Keratinocyte (primary cell): ENCODE measurements around the gene VSIG8. TPM values are rescaled to one million over a fixed set of nuclear protein-coding genes. Genes with fewer than 3 reads are reported as not detected.

Experiments used
- DNase-seq: peaks from one replicate; pipeline ENCODE4 v3.0.0-alpha.2; 2011; ENCODE audit warnings: low read depth, missing footprints, low spot score
- FAIRE-seq: peaks from 2 replicates; lab custom pipeline; 2011; peaks lifted over from hg19 to GRCh38; lab: Jason Lieb, UNC
- H2AFZ ChIP-seq: 2 replicates; pipeline ENCODE4 v1.6.0; 2012; ENCODE audit warnings: low read length, control low read depth, inconsistent platforms; ENCODE audit not compliant: control insufficient read depth
- H3K27ac ChIP-seq: 2 replicates; pipeline ENCODE4 v1.5.1; 2011; ENCODE audit warnings: low read length; ENCODE audit not compliant: control insufficient read depth, insufficient read depth
- H3K27me3 ChIP-seq: 3 replicates; pipeline ENCODE4 v1.6.0; 2011; ENCODE audit warnings: low read length; ENCODE audit not compliant: control insufficient read depth, insufficient read depth; ENCODE audit errors: extremely low read depth
- H3K36me3 ChIP-seq, 2 experiments: 2 replicates in 1 of 2; 3 replicates in 1 of 2; pipeline ENCODE4 v1.5.1; 2011; ENCODE audit warnings: low read length in 2 of 2, mild to moderate bottlenecking in 1 of 2; ENCODE audit not compliant: control insufficient read depth in 2 of 2, insufficient read depth in 2 of 2; ENCODE audit errors: extremely low read depth in 1 of 2
- H3K4me1 ChIP-seq: 3 replicates; pipeline ENCODE4 v1.5.1; 2011; ENCODE audit warnings: low read length; ENCODE audit not compliant: control insufficient read depth, insufficient read depth; ENCODE audit errors: extremely low read depth
- H3K4me2 ChIP-seq: 3 replicates; pipeline ENCODE4 v1.6.0; 2011; ENCODE audit warnings: low read depth, low read length; ENCODE audit not compliant: control insufficient read depth, insufficient read depth; ENCODE audit errors: extremely low read depth
- H3K4me3 ChIP-seq, 3 experiments: fragments of 200-600 bp in 1 of 3; sonication (generic) in 1 of 3; 2 replicates in 2 of 3; 3 replicates in 1 of 3; pipeline ENCODE4 v1.5.1; 2011 to 2016; ENCODE audit warnings: low read length in 3 of 3, mild to moderate bottlenecking in 3 of 3, control low read depth in 2 of 3, inconsistent platforms in 1 of 3, low read depth in 1 of 3, mixed read lengths in 1 of 3, mixed run types in 1 of 3, moderate library complexity in 1 of 3; ENCODE audit not compliant: control insufficient read depth in 2 of 3, insufficient read depth in 2 of 3; ENCODE audit errors: extremely low read depth in 1 of 3
- H3K79me2 ChIP-seq: 2 replicates; pipeline ENCODE4 v1.6.0; 2012; ENCODE audit warnings: low read length; ENCODE audit not compliant: control insufficient read depth, insufficient read depth
- H3K9ac ChIP-seq: 3 replicates; pipeline ENCODE4 v1.6.0; 2011; ENCODE audit warnings: low read length; ENCODE audit not compliant: control insufficient read depth, insufficient read depth; ENCODE audit errors: extremely low read depth
- H3K9me1 ChIP-seq: 3 replicates; pipeline ENCODE4 v1.6.0; 2011; ENCODE audit warnings: low read length; ENCODE audit not compliant: control insufficient read depth, insufficient read depth; ENCODE audit errors: extremely low read depth
- H3K9me3 ChIP-seq: 2 replicates; pipeline ENCODE4 v1.5.1; 2012; ENCODE audit warnings: low read depth, low read length; ENCODE audit not compliant: control insufficient read depth
- H4K20me1 ChIP-seq: 3 replicates; pipeline ENCODE4 v1.6.0; 2011; ENCODE audit warnings: low read length; ENCODE audit not compliant: control insufficient read depth, insufficient read depth; ENCODE audit errors: extremely low read depth
- EZH2 ChIP-seq: IDR thresholded peaks from one replicate; pipeline ENCODE4 v1.6.1; 2012; ENCODE audit warnings: inconsistent platforms, mild to moderate bottlenecking, low read length, moderate library complexity
- dilution Hi-C: fragments of 300-500 bp; cut with MboI; formaldehyde crosslinking; loops from one replicate; pipeline ENCODE4 v1.7.0; 2020; ENCODE audit warnings: low sequenced_read_pairs; ENCODE audit not compliant: extremely low pct_ligation_motif_present
- polyA plus RNA-seq, 5 experiments: library from polyadenylated mRNA; depleted of rRNA in 3 of 5; stranded (reverse) in 3 of 5; stranded (forward) in 1 of 5; unstranded in 1 of 5; fragments of >200 nt; gene quantifications; 1 replicate in 1 of 5; 2 replicates in 3 of 5; 3 replicates in 1 of 5; pipeline versions ENCODE4 v1.2.1 to v1.2.3, GENCODE V29; 2011 to 2012; ENCODE audit warnings: missing spikeins in 2 of 5, low read depth in 1 of 5, low replicate concordance in 1 of 5
- TF ChIP-seq, protein P1 (sequence below), 3 experiments: IDR thresholded peaks in 1 of 3; conservative IDR thresholded peaks in 1 of 3; optimal IDR thresholded peaks in 1 of 3; 2 replicates in 2 of 3; 3 replicates in 1 of 3; pipeline versions ENCODE3 to v1.5.1; 2011; ENCODE audit warnings: low read length in 3 of 3, mild to moderate bottlenecking in 3 of 3, moderate library complexity in 2 of 3, control low read depth in 1 of 3, inconsistent platforms in 1 of 3; ENCODE audit not compliant: insufficient read depth in 2 of 3; ENCODE audit errors: extremely low read depth in 1 of 3

The VSIG8 gene
- polyA plus RNA-seq, 1 donor (not counting 4 experiments of a cell fraction or from before 2014, with no cell fraction given), result 0.56 TPM

DNA sequence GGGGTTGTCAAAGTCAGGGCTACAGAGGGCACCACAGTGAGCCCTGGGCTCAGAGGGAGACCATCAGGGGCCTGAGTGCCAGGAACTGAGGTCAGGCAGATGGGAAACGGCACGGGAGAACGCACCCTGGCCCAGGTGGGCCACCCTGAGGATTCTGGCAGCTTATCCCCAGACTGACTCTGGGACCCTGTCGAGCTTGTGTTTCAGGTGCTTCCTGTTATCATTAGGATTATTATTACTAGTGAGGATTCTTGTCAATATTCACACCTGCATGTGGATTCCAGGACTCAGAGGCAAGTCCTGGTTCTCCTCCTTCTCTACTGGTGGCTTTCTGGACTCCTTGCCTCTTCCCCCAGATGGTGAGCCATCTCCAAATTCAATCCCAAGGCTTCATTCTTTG, 15.2 kb downstream of the VSIG8 start:
- no peak for FAIRE-seq
- no peaks in the 10 kb centered on the region for H3K27me3 ChIP-seq
- H3K79me2 ChIP-seq, result no peaks in the 10 kb centered on the region
- no peak overlapping the region for H3K4me3 ChIP-seq
- no peak for TF ChIP-seq EZH2
- TF ChIP-seq, protein P1, sequence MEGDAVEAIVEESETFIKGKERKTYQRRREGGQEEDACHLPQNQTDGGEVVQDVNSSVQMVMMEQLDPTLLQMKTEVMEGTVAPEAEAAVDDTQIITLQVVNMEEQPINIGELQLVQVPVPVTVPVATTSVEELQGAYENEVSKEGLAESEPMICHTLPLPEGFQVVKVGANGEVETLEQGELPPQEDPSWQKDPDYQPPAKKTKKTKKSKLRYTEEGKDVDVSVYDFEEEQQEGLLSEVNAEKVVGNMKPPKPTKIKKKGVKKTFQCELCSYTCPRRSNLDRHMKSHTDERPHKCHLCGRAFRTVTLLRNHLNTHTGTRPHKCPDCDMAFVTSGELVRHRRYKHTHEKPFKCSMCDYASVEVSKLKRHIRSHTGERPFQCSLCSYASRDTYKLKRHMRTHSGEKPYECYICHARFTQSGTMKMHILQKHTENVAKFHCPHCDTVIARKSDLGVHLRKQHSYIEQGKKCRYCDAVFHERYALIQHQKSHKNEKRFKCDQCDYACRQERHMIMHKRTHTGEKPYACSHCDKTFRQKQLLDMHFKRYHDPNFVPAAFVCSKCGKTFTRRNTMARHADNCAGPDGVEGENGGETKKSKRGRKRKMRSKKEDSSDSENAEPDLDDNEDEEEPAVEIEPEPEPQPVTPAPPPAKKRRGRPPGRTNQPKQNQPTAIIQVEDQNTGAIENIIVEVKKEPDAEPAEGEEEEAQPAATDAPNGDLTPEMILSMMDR (optimal IDR thresholded peaks at IDR 0.05 in 1 of 3, IDR thresholded peaks at IDR 0.05 in 1 of 3, conservative IDR thresholded peaks at IDR 0.05 in 1 of 3; ENCODE audit: extremely low read depth in 1 of 3, insufficient read depth in 2 of 3, low read length in 3 of 3), result no peak
- no peaks in the 10 kb centered on the region for H3K36me3 ChIP-seq
- no peak overlapping the region for H3K9ac ChIP-seq
- no peak for DNase-seq
- no peak overlapping the region for H3K4me2 ChIP-seq
- H4K20me1 ChIP-seq, result no peaks in the 10 kb centered on the region
- no peak overlapping the region for H2AFZ ChIP-seq
- H3K27ac ChIP-seq, result no peak overlapping the region
- H3K9me3 ChIP-seq, result no peaks in the 10 kb centered on the region
- H3K4me1 ChIP-seq, result peaks cover 23% of the 10 kb centered on the region
- no peaks in the 10 kb centered on the region for H3K9me1 ChIP-seq
- dilution Hi-C loops, result no loop called here

DNA sequence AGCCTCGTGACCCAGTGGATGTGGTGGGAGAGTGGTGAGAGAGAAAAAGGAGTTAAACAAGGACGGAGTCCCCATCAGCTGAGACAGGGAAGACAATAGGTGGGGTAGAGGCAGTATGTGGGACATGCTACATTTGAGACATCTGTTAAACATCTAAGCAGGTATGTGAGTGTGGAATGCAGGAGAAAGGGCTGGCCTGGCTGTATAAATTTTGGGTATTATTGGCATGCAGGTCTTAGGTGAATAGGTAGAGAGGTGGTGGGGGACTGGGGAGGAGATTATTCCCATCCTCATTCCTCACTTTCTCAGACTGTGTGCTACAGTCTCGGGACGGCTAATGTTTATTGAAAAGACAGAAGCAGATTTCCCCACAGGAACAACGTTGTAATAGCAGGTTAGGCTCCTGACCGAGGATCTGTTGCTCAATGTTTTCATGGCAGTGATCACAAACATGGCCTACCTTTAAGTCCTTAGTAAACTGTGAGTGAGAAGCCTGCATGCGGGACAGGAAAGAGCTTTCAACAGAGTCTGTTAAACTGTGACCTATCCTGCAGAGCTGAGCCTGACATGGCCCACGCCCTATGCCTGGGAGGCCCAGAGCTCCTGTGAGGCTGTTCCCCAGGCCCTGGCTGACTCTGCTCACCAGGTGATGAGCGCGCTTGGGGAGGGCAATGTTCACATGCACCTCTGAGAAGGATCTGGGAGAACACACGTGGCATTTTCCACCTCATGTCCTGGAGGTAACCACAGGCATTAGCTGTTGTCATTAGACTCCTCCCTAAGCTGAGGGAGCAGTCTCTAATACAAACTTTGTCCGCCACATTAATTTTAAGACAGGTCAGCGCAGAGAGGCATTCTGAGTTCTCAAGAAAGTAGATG, 16.5 kb downstream of the VSIG8 start:
- H3K9ac ChIP-seq, result no peak overlapping the region
- no peaks in the 10 kb centered on the region for H4K20me1 ChIP-seq
- dilution Hi-C loops, result no loop called here
- H2AFZ ChIP-seq, result peak overlapping the region; percentile 31
- DNase-seq (no peak), FAIRE-seq (peak; percentile 64)
- H3K36me3 ChIP-seq, result no peaks in the 10 kb centered on the region
- H3K4me1 ChIP-seq, result peaks cover 23% of the 10 kb centered on the region
- no peaks in the 10 kb centered on the region for H3K79me2 ChIP-seq
- no peaks in the 10 kb centered on the region for H3K27me3 ChIP-seq
- H3K9me3 ChIP-seq, result no peaks in the 10 kb centered on the region
- TF ChIP-seq, protein P1 (optimal IDR thresholded peaks at IDR 0.05 in 1 of 3, IDR thresholded peaks at IDR 0.05 in 1 of 3, conservative IDR thresholded peaks at IDR 0.05 in 1 of 3; ENCODE audit: extremely low read depth in 1 of 3, insufficient read depth in 2 of 3, low read length in 3 of 3), result peak in 2 of 3 experiments; percentile 3 to 8
- no peak for TF ChIP-seq EZH2
- H3K4me3 ChIP-seq, result no peak overlapping the region
- no peak overlapping the region for H3K4me2 ChIP-seq
- H3K9me1 ChIP-seq, result no peaks in the 10 kb centered on the region
- H3K27ac ChIP-seq, result no peak overlapping the region
